ENCODE measurements around the gene FHAD1.

FHAD1 gene

GRCh38 chr1:15245593-15246360 lies 1.2 kb upstream of the FHAD1 start:
- in situ Hi-C loops (cut with MboI; ENCODE audit: low sequenced_read_pairs) = no loop called here

GRCh38 chr1:15248216-15248615 lies 1.2 kb downstream of the FHAD1 start:
- in situ Hi-C loops (cut with MboI; ENCODE audit: low sequenced_read_pairs) = no loop called here

GRCh38 chr1:15249081-15249480 lies 2.1 kb downstream of the FHAD1 start:
- in situ Hi-C loops (cut with MboI; ENCODE audit: low sequenced_read_pairs) = no loop called here

GRCh38 chr1:15251857-15252835 lies 5.1 kb downstream of the FHAD1 start:
- in situ Hi-C loops (cut with MboI; ENCODE audit: low sequenced_read_pairs) = no loop called here

- in situ Hi-C loops (cut with MboI; ENCODE audit: low sequenced_read_pairs) = no loop called here
These were observed 7.5 kb downstream of the FHAD1 start for GRCh38 chr1:15254559-15254958.

- in situ Hi-C loops (cut with MboI; ENCODE audit: low sequenced_read_pairs) = no loop called here
These were observed 8.6 kb downstream of the FHAD1 start for GRCh38 chr1:15255582-15256149.

GRCh38 chr1:15256584-15256983 lies 9.6 kb downstream of the FHAD1 start:
- in situ Hi-C loops (cut with MboI; ENCODE audit: low sequenced_read_pairs) = no loop called here

- in situ Hi-C loops (cut with MboI; ENCODE audit: low sequenced_read_pairs) = no loop called here
These were observed 10.3 kb downstream of the FHAD1 start for GRCh38 chr1:15257309-15257708.

- in situ Hi-C loops (cut with MboI; ENCODE audit: low sequenced_read_pairs) = no loop called here
These were observed 12.0 kb downstream of the FHAD1 start for GRCh38 chr1:15258833-15259621.

- in situ Hi-C loops (cut with MboI; ENCODE audit: low sequenced_read_pairs) = loop anchor here (10.0 kb wide), 1 partner anchor 135 kb away; no protein-coding TSS in a partner anchor
These were observed 12.6 kb downstream of the FHAD1 start for GRCh38 chr1:15259622-15260007.

GRCh38 chr1:15260418-15261154 lies 13.6 kb downstream of the FHAD1 start:
- in situ Hi-C loops (cut with MboI; ENCODE audit: low sequenced_read_pairs) = loop anchor here (10.0 kb wide), 1 partner anchor 136 kb away; no protein-coding TSS in a partner anchor

- in situ Hi-C loops (cut with MboI; ENCODE audit: low sequenced_read_pairs) = loop anchor here (10.0 kb wide), 1 partner anchor 137 kb away; no protein-coding TSS in a partner anchor
These were observed 14.4 kb downstream of the FHAD1 start for GRCh38 chr1:15261155-15262002.

GRCh38 chr1:15262003-15262377 lies 15.0 kb downstream of the FHAD1 start:
- in situ Hi-C loops (cut with MboI; ENCODE audit: low sequenced_read_pairs) = loop anchor here (10.0 kb wide), 1 partner anchor 137 kb away; no protein-coding TSS in a partner anchor

GRCh38 chr1:15262706-15263105 lies 15.7 kb downstream of the FHAD1 start:
- in situ Hi-C loops (cut with MboI; ENCODE audit: low sequenced_read_pairs) = loop anchor here (10.0 kb wide), 1 partner anchor 138 kb away; no protein-coding TSS in a partner anchor

GRCh38 chr1:15264769-15265168 lies 17.7 kb downstream of the FHAD1 start:
- in situ Hi-C loops (cut with MboI; ENCODE audit: low sequenced_read_pairs) = loop anchor here (10.0 kb wide), 1 partner anchor 140 kb away; no protein-coding TSS in a partner anchor

GRCh38 chr1:15271196-15271595 lies 24.2 kb downstream of the FHAD1 start:
- in situ Hi-C loops (cut with MboI; ENCODE audit: low sequenced_read_pairs) = no loop called here

GRCh38 chr1:15272009-15272781 lies 25.2 kb downstream of the FHAD1 start:
- in situ Hi-C loops (cut with MboI; ENCODE audit: low sequenced_read_pairs) = no loop called here

GRCh38 chr1:15272782-15273127 lies 25.7 kb downstream of the FHAD1 start:
- in situ Hi-C loops (cut with MboI; ENCODE audit: low sequenced_read_pairs) = no loop called here
